ENCODE data around the gene SMYD5. TPM values are rescaled to one million over a fixed set of nuclear protein-coding genes. Genes with fewer than 3 reads are reported as not detected.

The SMYD5 gene
- total RNA-seq, 4 donors from 2014 or later: 14.4 to 18.1 (median 16.2) TPM

DNA sequence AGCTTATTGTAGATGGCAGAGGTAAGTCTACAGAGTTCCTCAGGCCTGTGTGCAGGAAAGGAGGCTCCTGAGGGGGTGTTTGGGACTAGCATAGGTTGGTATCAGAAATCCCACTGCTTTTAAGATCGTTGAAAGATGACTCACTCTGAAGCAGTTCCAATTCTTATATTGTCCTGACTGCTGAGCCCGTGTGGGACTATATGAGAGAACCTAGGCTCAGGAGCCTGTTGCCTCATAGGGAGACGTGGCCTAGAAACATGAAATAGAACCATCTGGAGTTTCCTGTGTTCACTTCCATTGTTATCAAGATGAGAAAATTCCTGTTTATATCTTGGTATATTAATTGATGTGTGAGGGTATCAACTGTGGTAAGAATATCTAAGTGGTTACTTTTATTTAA, 25.7 kb downstream of the SMYD5 start:
- intact Hi-C loops (cut with DNase I): loop anchor here (10.0 kb wide), 2 partner anchors 135 to 165 kb away; partner anchors contain the start of gene SFXN5
- H3K36me3 ChIP-seq: peaks cover 20 to 36% of the 10 kb centered on the region in 2 donors
- H3K27me3 ChIP-seq: no peaks in the 10 kb centered on the region
- DNase-seq: no peak
- TF ChIP-seq, protein P1, sequence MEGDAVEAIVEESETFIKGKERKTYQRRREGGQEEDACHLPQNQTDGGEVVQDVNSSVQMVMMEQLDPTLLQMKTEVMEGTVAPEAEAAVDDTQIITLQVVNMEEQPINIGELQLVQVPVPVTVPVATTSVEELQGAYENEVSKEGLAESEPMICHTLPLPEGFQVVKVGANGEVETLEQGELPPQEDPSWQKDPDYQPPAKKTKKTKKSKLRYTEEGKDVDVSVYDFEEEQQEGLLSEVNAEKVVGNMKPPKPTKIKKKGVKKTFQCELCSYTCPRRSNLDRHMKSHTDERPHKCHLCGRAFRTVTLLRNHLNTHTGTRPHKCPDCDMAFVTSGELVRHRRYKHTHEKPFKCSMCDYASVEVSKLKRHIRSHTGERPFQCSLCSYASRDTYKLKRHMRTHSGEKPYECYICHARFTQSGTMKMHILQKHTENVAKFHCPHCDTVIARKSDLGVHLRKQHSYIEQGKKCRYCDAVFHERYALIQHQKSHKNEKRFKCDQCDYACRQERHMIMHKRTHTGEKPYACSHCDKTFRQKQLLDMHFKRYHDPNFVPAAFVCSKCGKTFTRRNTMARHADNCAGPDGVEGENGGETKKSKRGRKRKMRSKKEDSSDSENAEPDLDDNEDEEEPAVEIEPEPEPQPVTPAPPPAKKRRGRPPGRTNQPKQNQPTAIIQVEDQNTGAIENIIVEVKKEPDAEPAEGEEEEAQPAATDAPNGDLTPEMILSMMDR (IDR thresholded peaks at IDR 0.05): no peak
- no peak for TF ChIP-seq POLR2A (IDR thresholded peaks at IDR 0.05)
- H3K9me3 ChIP-seq: no peaks in the 10 kb centered on the region
- WGBS, 2 donors: 47 to 84% methylated on average over 3 of the region's 3 CpGs
- no peak overlapping the region for H3K4me3 ChIP-seq (replicated peaks in 1 of 3)
- no peak overlapping the region for H3K27ac ChIP-seq
- peaks cover 8 to 10% of the 10 kb centered on the region in 2 donors for H3K4me1 ChIP-seq

- Histone ChIP-seq H3K36me3 (peaks cover 63 to 78% of the 10 kb centered on the region in 2 donors), H3K9me3 (no peaks in the 10 kb centered on the region), H3K4me3 (replicated peaks in 1 of 3) (no peak overlapping the region), H3K27ac (no peak overlapping the region), H3K27me3 (no peaks in the 10 kb centered on the region), H3K4me1 (no peaks in the 10 kb centered on the region)
- no peak for TF ChIP-seq POLR2A (IDR thresholded peaks at IDR 0.05)
- TF ChIP-seq, protein P1 (IDR thresholded peaks at IDR 0.05): no peak
- no peak for DNase-seq
- 34 to 51% methylated on average over 5 of the region's 5 CpGs for WGBS, 2 donors
- intact Hi-C loops (cut with DNase I): loop anchor here (10.0 kb wide), 1 partner anchor 131 kb away; no protein-coding TSS in a partner anchor
These were observed 30.0 kb downstream of the SMYD5 start for GRCh38 chr2:73243884-73244570.

GRCh38 chr2:73244580-73244979, 30.5 kb downstream of the SMYD5 start:
- no peak overlapping the region for H3K4me3 ChIP-seq (replicated peaks in 1 of 3)
- TF ChIP-seq, protein P1 (IDR thresholded peaks at IDR 0.05): no peak
- TF ChIP-seq POLR2A (IDR thresholded peaks at IDR 0.05): no peak
- no peaks in the 10 kb centered on the region for H3K27me3 ChIP-seq
- no peak for DNase-seq
- H3K36me3 ChIP-seq: peaks cover 68 to 82% of the 10 kb centered on the region in 2 donors
- intact Hi-C loops (cut with DNase I): loop anchor here (10.0 kb wide), 1 partner anchor 130 kb away; no protein-coding TSS in a partner anchor
- WGBS, 2 donors: 88 to 98% methylated on average over 3 of the region's 3 CpGs
- H3K27ac ChIP-seq: no peak overlapping the region
- H3K9me3 ChIP-seq: no peaks in the 10 kb centered on the region
- no peaks in the 10 kb centered on the region for H3K4me1 ChIP-seq

DNA sequence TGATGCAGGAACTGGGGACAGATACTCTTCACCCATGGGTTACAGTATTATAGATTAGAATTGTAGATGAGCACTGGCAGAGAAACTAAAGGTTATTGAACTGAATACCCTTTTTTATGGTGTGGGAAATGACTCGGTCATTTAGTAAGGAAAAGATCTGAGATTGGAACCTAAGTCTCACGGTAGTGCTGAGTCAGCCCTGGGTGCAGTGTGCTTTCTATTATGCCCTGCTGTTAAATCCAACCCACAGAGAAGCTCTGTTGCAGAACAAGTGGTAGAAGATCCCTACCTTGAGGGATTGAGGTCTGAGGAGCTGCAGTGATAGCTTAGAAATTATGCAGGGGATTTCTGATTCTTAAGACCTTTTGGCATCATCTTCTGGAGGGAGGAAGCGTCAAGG, 32.8 kb downstream of the SMYD5 start:
- DNase-seq: no peak
- intact Hi-C loops (cut with DNase I): loop anchor here (10.0 kb wide), 1 partner anchor 128 kb away; no protein-coding TSS in a partner anchor
- peaks cover 91 to 94% of the 10 kb centered on the region in 2 donors for H3K36me3 ChIP-seq
- TF ChIP-seq, protein P1 (IDR thresholded peaks at IDR 0.05): no peak
- no peak for TF ChIP-seq POLR2A (IDR thresholded peaks at IDR 0.05)
- 94 to 97% methylated on average over 3 of the region's 3 CpGs for WGBS, 2 donors
- no peaks in the 10 kb centered on the region for H3K27me3 ChIP-seq
- H3K9me3 ChIP-seq: no peaks in the 10 kb centered on the region
- H3K27ac ChIP-seq: no peak overlapping the region
- H3K4me3 ChIP-seq (replicated peaks in 1 of 3): no peak overlapping the region
- H3K4me1 ChIP-seq: no peaks in the 10 kb centered on the region

DNA sequence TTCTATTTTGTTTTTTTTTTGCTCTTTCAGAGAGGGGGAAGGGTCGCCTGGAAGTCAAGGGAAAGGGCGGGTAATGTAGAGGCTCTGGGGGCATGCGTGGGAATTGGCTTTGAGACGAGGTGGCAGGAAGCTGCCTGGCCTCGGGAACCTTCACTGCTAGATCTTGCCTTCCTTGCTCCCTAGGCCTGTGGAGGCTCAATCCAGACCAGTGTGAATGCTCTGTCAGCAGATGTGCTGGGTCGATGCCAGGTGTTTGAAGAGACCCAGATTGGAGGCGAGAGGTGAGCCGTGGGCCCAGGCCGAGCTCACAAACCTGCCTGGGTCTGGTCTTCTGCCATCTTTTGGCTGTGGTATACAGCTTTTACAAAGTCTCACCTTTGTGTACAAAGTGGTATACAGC, 35.6 kb downstream of the SMYD5 start:
- no peaks in the 10 kb centered on the region for H3K4me1 ChIP-seq
- DNase-seq: no peak
- intact Hi-C loops (cut with DNase I): loop anchor here (10.0 kb wide), 1 partner anchor 125 kb away; no protein-coding TSS in a partner anchor
- TF ChIP-seq, protein P1 (IDR thresholded peaks at IDR 0.05): no peak
- TF ChIP-seq POLR2A (IDR thresholded peaks at IDR 0.05): no peak
- H3K27ac ChIP-seq: no peak overlapping the region
- H3K27me3 ChIP-seq: no peaks in the 10 kb centered on the region
- peaks cover 92 to 95% of the 10 kb centered on the region in 2 donors for H3K36me3 ChIP-seq
- WGBS, 2 donors: 85 to 94% methylated on average over 9 of the region's 9 CpGs
- no peaks in the 10 kb centered on the region for H3K9me3 ChIP-seq
- H3K4me3 ChIP-seq (replicated peaks in 1 of 3): no peak overlapping the region
